ENCODE data around the gene RCAN2.

GRCh38 chr6:46390153-46390876, 100.9 kb downstream of the RCAN2 start:
- TF ChIP-seq CTCF (conservative IDR thresholded peaks at IDR 0.05 in 1 of 2, IDR thresholded peaks at IDR 0.05 in 1 of 2; ENCODE audit: extremely low read depth in 1 of 2, insufficient read depth in 1 of 2, low read depth in 1 of 2, low read length in 2 of 2) (no peak), EZH2 (IDR thresholded peaks at IDR 0.05; ENCODE audit: borderline replicate concordance, low read length) (no peak)

Data from mammary epithelial cell (primary cell).